ENCODE results near the gene PRL. TPM values are rescaled to one million over a fixed set of nuclear protein-coding genes. Genes with fewer than 3 reads are reported as not detected.

Gene PRL
- total and polyA plus RNA-seq, 2 of the 13 experiments (the other 11 are each of a cell fraction or from before 2014, with no cell fraction given): not detected

DNA sequence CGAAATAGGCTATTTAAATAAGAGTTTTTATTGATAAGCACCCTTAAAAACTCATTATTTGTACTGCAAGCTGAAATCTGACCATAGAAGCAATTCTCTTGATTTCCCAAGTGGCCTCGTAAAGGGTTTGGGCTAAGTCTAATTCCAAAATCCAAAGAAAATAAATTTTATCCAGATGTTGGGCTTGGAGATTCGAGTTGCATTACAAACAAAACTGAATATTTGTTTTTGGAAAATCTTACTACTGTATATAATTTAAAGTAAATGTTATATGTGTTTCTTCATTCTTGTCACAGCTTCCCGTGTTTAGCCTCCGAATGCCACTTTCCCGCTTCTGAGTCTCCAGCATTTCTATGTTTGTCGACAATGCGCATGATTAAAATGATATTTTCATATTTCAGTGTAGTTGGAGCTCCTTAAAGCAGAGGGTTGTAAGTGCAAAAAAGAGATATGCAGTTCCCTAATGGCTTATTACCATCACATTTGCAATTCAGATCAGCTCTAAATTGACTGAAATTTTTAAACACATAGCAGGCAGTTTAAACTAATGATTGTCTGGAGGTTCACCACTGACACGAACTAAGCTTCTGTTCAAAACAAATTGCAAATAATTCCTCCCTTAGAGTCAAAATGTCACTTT is 47.0 kb downstream of the PRL start:
- FAIRE-seq (no peak), ATAC-seq (no peak), DNase-seq (ENCODE audit: low spot score) (no peak)
- H3K4me2 ChIP-seq (ENCODE audit: low read depth, low read length): no peak overlapping the region
- no peak overlapping the region for H2AFZ ChIP-seq (ENCODE audit: low read length)
- 38% methylated on average over 9 of the region's 9 CpGs for WGBS (ENCODE audit: low lambda C conversion rate)
- no peaks in the 10 kb centered on the region for H4K20me1 ChIP-seq (ENCODE audit: insufficient read depth, low read length)
- H3K27ac ChIP-seq (ENCODE audit: extremely low read length, insufficient read depth, low read length): no peak overlapping the region
- H3K4me1 ChIP-seq (ENCODE audit: insufficient read depth, low read length): no peaks in the 10 kb centered on the region
- H3K9me3 ChIP-seq (ENCODE audit: low read length): peaks cover 80% of the 10 kb centered on the region
- intact Hi-C loops (cut with micrococcal nuclease; ENCODE audit: unreplicated experiment) (no loop called here), in situ Hi-C loops (cut with HindIII; ENCODE audit: extremely low pct_ligation_motif_present, low pct_unique_long_range_greater_than_20kb) (no loop called here)
- no peaks in the 10 kb centered on the region for H3K79me2 ChIP-seq (ENCODE audit: insufficient read depth, low read length)
- TF ChIP-seq ZNF614 (CRISPR knock-in tag; IDR thresholded peaks at IDR 0.05; ENCODE audit: borderline replicate concordance): no peak
- TF ChIP-seq HMG20A (CRISPR knock-in tag; IDR thresholded peaks at IDR 0.05; ENCODE audit: borderline replicate concordance): no peak
- TF ChIP-seq AKAP8 (CRISPR knock-in tag; IDR thresholded peaks at IDR 0.05): no peak
- TF ChIP-seq TMF1 (CRISPR knock-in tag; IDR thresholded peaks at IDR 0.05; ENCODE audit: low read depth): no peak
- TF ChIP-seq ZNF572 (CRISPR knock-in tag; IDR thresholded peaks at IDR 0.05): no peak
- no peak for TF ChIP-seq SIX4 (CRISPR knock-in tag; IDR thresholded peaks at IDR 0.05)
- no peak for TF ChIP-seq ZFP1 (CRISPR knock-in tag; IDR thresholded peaks at IDR 0.05)
- TF ChIP-seq ZNF629 (CRISPR knock-in tag; conservative IDR thresholded peaks at IDR 0.05): no peak
- no peak for TF ChIP-seq GPN1 (CRISPR knock-in tag; IDR thresholded peaks at IDR 0.05; ENCODE audit: borderline replicate concordance)
- no peak for TF ChIP-seq ZNF792 (CRISPR knock-in tag; IDR thresholded peaks at IDR 0.05)
- TF ChIP-seq THAP11 (CRISPR knock-in tag; IDR thresholded peaks at IDR 0.05): no peak
- TF ChIP-seq KLF13 (CRISPR knock-in tag; IDR thresholded peaks at IDR 0.05): no peak
- TF ChIP-seq JDP2 (CRISPR knock-in tag; IDR thresholded peaks at IDR 0.05; ENCODE audit: borderline replicate concordance): no peak
- no peak for TF ChIP-seq NFYC (CRISPR knock-in tag; IDR thresholded peaks at IDR 0.05)
- no peak for TF ChIP-seq ZNF562 (CRISPR knock-in tag; IDR thresholded peaks at IDR 0.05; ENCODE audit: borderline replicate concordance)
- no peak for TF ChIP-seq ZMYM2 (CRISPR knock-in tag; IDR thresholded peaks at IDR 0.05)
- TF ChIP-seq GRHL1 (CRISPR knock-in tag; conservative IDR thresholded peaks at IDR 0.05): no peak
- no peak for TF ChIP-seq TAF15 (IDR thresholded peaks at IDR 0.05; ENCODE audit: low read depth, low read length, poor library complexity, severe bottlenecking)
- no peak overlapping the region for H3K9ac ChIP-seq (ENCODE audit: insufficient read depth, low read depth, low read length)
- POLR2A ChIA-PET: no interaction called here
- CTCF ChIA-PET (ENCODE audit: low intra/inter-chr PET ratio, low total read pairs): no interaction called here
- no peak overlapping the region for H3K4me3 ChIP-seq (replicated peaks in 1 of 3; ENCODE audit: insufficient read depth in 1 of 3, low read depth in 2 of 3, low read length in 3 of 3)
- no peaks in the 10 kb centered on the region for H3K36me3 ChIP-seq (replicated peaks in 1 of 2; ENCODE audit: control insufficient read depth in 1 of 2, insufficient read depth in 2 of 2, low read length in 2 of 2)
- no peaks in the 10 kb centered on the region for H3K27me3 ChIP-seq (ENCODE audit: control insufficient read depth in 1 of 2, insufficient read depth in 2 of 2, low read length in 2 of 2)
- no TSS peak for BruUV-seq (replicated peaks)

All from HepG2 (cell line).